Measurements from ENCODE around the gene CNTNAP2. TPM values are rescaled to one million over a fixed set of nuclear protein-coding genes. Genes with fewer than 3 reads are reported as not detected.

Gene CNTNAP2
- total RNA-seq, 1 donor: 7.6 TPM

- peaks cover 8% of the 10 kb centered on the region for H3K27me3 ChIP-seq (ENCODE audit: insufficient read depth, low read length)
- no peak overlapping the region for H2AFZ ChIP-seq (ENCODE audit: low read length)
- H3K36me3 ChIP-seq (ENCODE audit: insufficient read depth, low read length): no peaks in the 10 kb centered on the region
- no peak overlapping the region for H3K4me3 ChIP-seq (ENCODE audit: insufficient read depth, low read length)
- no peaks in the 10 kb centered on the region for H3K9me3 ChIP-seq (ENCODE audit: low read depth, low read length)
- no peaks in the 10 kb centered on the region for H3K4me1 ChIP-seq (ENCODE audit: insufficient read depth, low read length)
- DNase-seq (ENCODE audit: insufficient read length, low spot score, missing footprints): no peak
- H4K20me1 ChIP-seq (ENCODE audit: insufficient read depth, low read length): no peaks in the 10 kb centered on the region
- H3K27ac ChIP-seq (ENCODE audit: low read depth, low read length): no peak overlapping the region
- H3K4me2 ChIP-seq (ENCODE audit: insufficient read depth, low read length): no peak overlapping the region
- no peaks in the 10 kb centered on the region for H3K79me2 ChIP-seq (ENCODE audit: insufficient read depth, low read length)
- TF ChIP-seq CTCF (IDR thresholded peaks at IDR 0.05; ENCODE audit: extremely low read depth, low read depth, low read length): no peak
These were observed 2227.8 kb downstream of the CNTNAP2 start for GRCh38 chr7:148344406-148344805.

GRCh38 chr7:148347981-148348380 lies 2231.4 kb downstream of the CNTNAP2 start:
- Histone ChIP-seq H3K4me3 (ENCODE audit: insufficient read depth, low read length) (no peak overlapping the region), H4K20me1 (ENCODE audit: insufficient read depth, low read length) (no peaks in the 10 kb centered on the region), H3K4me1 (ENCODE audit: insufficient read depth, low read length) (no peaks in the 10 kb centered on the region), H3K4me2 (ENCODE audit: insufficient read depth, low read length) (no peak overlapping the region), H3K27ac (ENCODE audit: low read depth, low read length) (no peak overlapping the region), H3K79me2 (ENCODE audit: insufficient read depth, low read length) (no peaks in the 10 kb centered on the region), H3K9me3 (ENCODE audit: low read depth, low read length) (no peaks in the 10 kb centered on the region), H2AFZ (ENCODE audit: low read length) (no peak overlapping the region), H3K36me3 (ENCODE audit: insufficient read depth, low read length) (no peaks in the 10 kb centered on the region), H3K27me3 (ENCODE audit: insufficient read depth, low read length) (no peaks in the 10 kb centered on the region)
- no peak for DNase-seq (ENCODE audit: insufficient read length, low spot score, missing footprints)
- no peak for TF ChIP-seq CTCF (IDR thresholded peaks at IDR 0.05; ENCODE audit: extremely low read depth, low read depth, low read length)

GRCh38 chr7:148348466-148348865 lies 2231.9 kb downstream of the CNTNAP2 start:
- H3K36me3 ChIP-seq (ENCODE audit: insufficient read depth, low read length): no peaks in the 10 kb centered on the region
- H3K4me2 ChIP-seq (ENCODE audit: insufficient read depth, low read length): no peak overlapping the region
- no peaks in the 10 kb centered on the region for H3K9me3 ChIP-seq (ENCODE audit: low read depth, low read length)
- no peaks in the 10 kb centered on the region for H3K27me3 ChIP-seq (ENCODE audit: insufficient read depth, low read length)
- H3K27ac ChIP-seq (ENCODE audit: low read depth, low read length): no peak overlapping the region
- no peaks in the 10 kb centered on the region for H3K79me2 ChIP-seq (ENCODE audit: insufficient read depth, low read length)
- no peak overlapping the region for H2AFZ ChIP-seq (ENCODE audit: low read length)
- no peaks in the 10 kb centered on the region for H4K20me1 ChIP-seq (ENCODE audit: insufficient read depth, low read length)
- no peaks in the 10 kb centered on the region for H3K4me1 ChIP-seq (ENCODE audit: insufficient read depth, low read length)
- H3K4me3 ChIP-seq (ENCODE audit: insufficient read depth, low read length): no peak overlapping the region
- no peak for DNase-seq (ENCODE audit: insufficient read length, low spot score, missing footprints)
- no peak for TF ChIP-seq CTCF (IDR thresholded peaks at IDR 0.05; ENCODE audit: extremely low read depth, low read depth, low read length)

GRCh38 chr7:148356303-148356702 lies 2239.7 kb downstream of the CNTNAP2 start:
- Histone ChIP-seq H3K4me2 (ENCODE audit: insufficient read depth, low read length) (no peak overlapping the region), H3K4me3 (ENCODE audit: insufficient read depth, low read length) (no peak overlapping the region), H4K20me1 (ENCODE audit: insufficient read depth, low read length) (no peaks in the 10 kb centered on the region), H2AFZ (ENCODE audit: low read length) (no peak overlapping the region), H3K27ac (ENCODE audit: low read depth, low read length) (no peak overlapping the region), H3K36me3 (ENCODE audit: insufficient read depth, low read length) (no peaks in the 10 kb centered on the region), H3K4me1 (ENCODE audit: insufficient read depth, low read length) (no peaks in the 10 kb centered on the region), H3K9me3 (ENCODE audit: low read depth, low read length) (no peaks in the 10 kb centered on the region), H3K27me3 (ENCODE audit: insufficient read depth, low read length) (no peaks in the 10 kb centered on the region), H3K79me2 (ENCODE audit: insufficient read depth, low read length) (no peaks in the 10 kb centered on the region)
- no peak for TF ChIP-seq CTCF (IDR thresholded peaks at IDR 0.05; ENCODE audit: extremely low read depth, low read depth, low read length)
- no peak for DNase-seq (ENCODE audit: insufficient read length, low spot score, missing footprints)
